GM23338 (cell line): Measurements from ENCODE around the gene DNAJC15. TPM values are rescaled to one million over a fixed set of nuclear protein-coding genes. Genes with fewer than 3 reads are reported as not detected.

Experiments used
- ATAC-seq: fragments of 200-7000 bp; cut with Tn5 transposase; 3 replicates; pipeline ENCODE4 v1.9.1; 2020
- DNase-seq: peaks from one replicate; pipeline ENCODE4 v3.0.0-alpha.2; 2015; ENCODE audit warnings: low spot score
- H2AFZ ChIP-seq: fragments of 200-600 bp; sonication (generic); 2 replicates; pipeline ENCODE4 v1.8.0; 2016; ENCODE audit warnings: antibody characterized with exemption, mild to moderate bottlenecking, moderate library complexity
- H3F3A ChIP-seq: fragments of 200-600 bp; sonication (generic); replicated peaks from 2 replicates; pipeline ENCODE4 v1.8.0; 2017; ENCODE audit warnings: antibody characterized with exemption, mixed run types, low read depth
- H3K27ac ChIP-seq: fragments of 200-600 bp; sonication (generic); 2 replicates; pipeline ENCODE4 v1.6.1; 2016; ENCODE audit warnings: low read depth
- H3K27me3 ChIP-seq: fragments of 200-600 bp; sonication (generic); 2 replicates; pipeline ENCODE4 v1.8.0; 2016; ENCODE audit warnings: mild to moderate bottlenecking, mixed run types, moderate library complexity; ENCODE audit not compliant: insufficient read depth
- H3K36me3 ChIP-seq: fragments of 200-600 bp; sonication (generic); 2 replicates; pipeline ENCODE4 v1.8.0; 2016; ENCODE audit warnings: mild to moderate bottlenecking; ENCODE audit not compliant: insufficient read depth
- H3K4me1 ChIP-seq: fragments of 200-600 bp; sonication (generic); 2 replicates; pipeline ENCODE4 v1.8.0; 2016; ENCODE audit warnings: mild to moderate bottlenecking, moderate library complexity; ENCODE audit not compliant: insufficient read depth
- H3K4me2 ChIP-seq: fragments of 200-600 bp; sonication (generic); 2 replicates; pipeline ENCODE4 v1.7.1; 2017; ENCODE audit warnings: mixed run types
- H3K4me3 ChIP-seq: fragments of 200-600 bp; sonication (generic); 2 replicates; pipeline ENCODE4 v1.6.1; 2016; ENCODE audit warnings: mixed run types
- H3K79me2 ChIP-seq: fragments of 200-600 bp; sonication (generic); replicated peaks from 2 replicates; pipeline ENCODE4 v1.8.0; 2017; ENCODE audit warnings: mild to moderate bottlenecking; ENCODE audit not compliant: insufficient read depth
- H3K9me2 ChIP-seq: fragments of 200-600 bp; sonication (generic); 2 replicates; pipeline ENCODE4 v1.8.0; 2017; ENCODE audit not compliant: insufficient read depth
- H4K20me1 ChIP-seq: fragments of 200-600 bp; sonication (generic); replicated peaks from 2 replicates; pipeline ENCODE4 v1.8.0; 2017; ENCODE audit warnings: mild to moderate bottlenecking; ENCODE audit not compliant: insufficient read depth
- H3K27ac Mint-ChIP-seq: 2 replicates; pipeline ENCODE4 v1.8.0; 2020; ENCODE audit warnings: inconsistent platforms, mild to moderate bottlenecking, moderate library complexity, mixed read lengths
- H3K27me3 Mint-ChIP-seq: 3 replicates; pipeline ENCODE4 v1.8.0; 2022; ENCODE audit warnings: low read depth, mild to moderate bottlenecking, moderate library complexity, mixed read lengths, inconsistent platforms; ENCODE audit not compliant: insufficient read depth, poor library complexity
- H3K36me3 Mint-ChIP-seq: 3 replicates; pipeline ENCODE4 v1.8.0; 2021; ENCODE audit warnings: low read depth, mild to moderate bottlenecking, inconsistent platforms, moderate library complexity, mixed read lengths
- H3K4me1 Mint-ChIP-seq: 3 replicates; pipeline ENCODE4 v1.8.0; 2020; ENCODE audit warnings: mild to moderate bottlenecking, inconsistent platforms, mixed read lengths
- H3K4me3 Mint-ChIP-seq: 3 replicates; pipeline ENCODE4 v1.8.0; 2021; ENCODE audit warnings: moderate library complexity, mild to moderate bottlenecking, inconsistent platforms, mixed read lengths
- H3K9me3 Mint-ChIP-seq: 3 replicates; pipeline ENCODE4 v1.8.0; 2020; ENCODE audit warnings: moderate library complexity, mild to moderate bottlenecking, inconsistent platforms, mixed read lengths
- CTCF ChIP-seq, 2 experiments: fragments of 200-600 bp in 1 of 2; sonication (generic) in 1 of 2; conservative IDR thresholded peaks; 2 replicates each; pipeline versions ENCODE4 v1.5.1 to v1.6.1; 2016 to 2017; ENCODE audit warnings: antibody characterized with exemption in 2 of 2, low read depth in 2 of 2, mild to moderate bottlenecking in 2 of 2, moderate library complexity in 1 of 2
- POLR2AphosphoS5 ChIP-seq: IDR thresholded peaks from 2 replicates; pipeline ENCODE4 v1.6.1; 2016; ENCODE audit warnings: antibody characterized with exemption, low read depth
- ZNF114 ChIP-seq: fragments of 250-450 bp; sonication (Bioruptor Pico); IDR thresholded peaks from 2 replicates; pipeline ENCODE4 v1.5.0; 2020; ENCODE audit warnings: mild to moderate bottlenecking, moderate library complexity
- polyA plus RNA-seq: library from polyadenylated mRNA; unstranded; fragments of >200 nt; fragmentation: Nextera tagmentation; extraction: Ambion mirVana; gene quantifications from 2 replicates; pipeline ENCODE4 v1.2.1, GENCODE V29; 2016
- total RNA-seq: library from RNA; depleted of rRNA; stranded (reverse); fragments of >200 nt; shearing (Covaris generic); gene quantifications from 2 replicates; pipeline ENCODE4 v1.2.3, GENCODE V29; 2014; rRNA removed

Gene DNAJC15
- total and polyA plus RNA-seq, 2 experiments from 2014 or later: 11.4 to 80.4 TPM

GRCh38 chr13:43159026-43159461 is 135.7 kb downstream of the DNAJC15 start:
- peaks cover 2% of the 10 kb centered on the region for H3K27me3 Mint-ChIP-seq
- H2AFZ ChIP-seq: peak overlapping the region; percentile 30; the same call in 1 of the 2 replicates

More at GRCh38 chr13:43159026-43159461, 135.7 kb downstream of the DNAJC15 start:
- H3K27ac ChIP-seq: no peak overlapping the region
- ATAC-seq (peak; percentile 94), DNase-seq (peak; percentile 54)
- H3K4me3 Mint-ChIP-seq: no peak overlapping the region
- peaks cover 5% of the 10 kb centered on the region; the same call in 1 of the 2 replicates for H3K4me1 ChIP-seq
- no peak for TF ChIP-seq ZNF114
- TF ChIP-seq POLR2AphosphoS5: no peak
- TF ChIP-seq CTCF (conservative IDR thresholded peaks at IDR 0.05; ENCODE audit: low read depth in 2 of 2): peak in 1 of 2 experiments; percentile 34; a peak in 1 of 4 replicates
- peaks cover 11% of the 10 kb centered on the region; the same call in 2 of the 3 replicates for H3K4me1 Mint-ChIP-seq
- H3K9me2 ChIP-seq: peaks cover 16% of the 10 kb centered on the region; the same call in 1 of the 2 replicates
- no peak overlapping the region for H3K4me3 ChIP-seq
- H3K9me3 Mint-ChIP-seq: peaks cover 7% of the 10 kb centered on the region; the same call in 2 of the 3 replicates
- no peaks in the 10 kb centered on the region; the same call in 2 of the 3 replicates for H3K36me3 Mint-ChIP-seq
- no peak overlapping the region for H3K4me2 ChIP-seq
- no peaks in the 10 kb centered on the region for H4K20me1 ChIP-seq
- H3F3A ChIP-seq: no peaks in the 10 kb centered on the region
- H3K27me3 ChIP-seq: no peaks in the 10 kb centered on the region
- H3K27ac Mint-ChIP-seq: no peak overlapping the region
- H3K36me3 ChIP-seq: no peaks in the 10 kb centered on the region
- no peaks in the 10 kb centered on the region for H3K79me2 ChIP-seq

Other genes with a start within 250 kb of the DNAJC15 start
- not detected in 2 replicates for gene FAM216B, start 242.0 kb upstream of the DNAJC15 start, total RNA-seq
- 0.06 TPM in 1 of 2 replicates, not detected in the other for gene FAM216B, start 242.0 kb upstream of the DNAJC15 start, polyA plus RNA-seq
- 0.10 and 0.16 TPM in 2 replicates for gene EPSTI1, start 31.3 kb upstream of the DNAJC15 start, total RNA-seq
- gene EPSTI1, start 31.3 kb upstream of the DNAJC15 start, polyA plus RNA-seq: 0.68 and 0.89 TPM in 2 replicates